EL (cell line): Measurements from ENCODE around the gene KIF6.
A peak's percentile ranks its signal among the peaks of the same experiment; 100 is the strongest.

Experiments
- DNase-seq: peaks from one replicate; pipeline ENCODE4 v3.0.0-alpha.2; 2016

The KIF6 gene

GRCh38 chr6:39366931-39367618 lies 358.1 kb downstream of the KIF6 start:
- no peak for DNase-seq

- DNase-seq, result peak; percentile 66
Observed at GRCh38 chr6:39365281-39366074, 359.7 kb downstream of the KIF6 start.

- no peak for DNase-seq
Observed at GRCh38 chr6:39363280-39363679, 361.9 kb downstream of the KIF6 start.

GRCh38 chr6:39362487-39362865 lies 362.7 kb downstream of the KIF6 start:
- peak; percentile 33 for DNase-seq

- DNase-seq, result peak; percentile 66
Observed at GRCh38 chr6:39361657-39362486, 363.3 kb downstream of the KIF6 start.

GRCh38 chr6:39360378-39360777 lies 364.8 kb downstream of the KIF6 start:
- DNase-seq, result no peak

- peak; percentile 62 for DNase-seq
Observed at GRCh38 chr6:39357998-39358686, 367.1 kb downstream of the KIF6 start.

- no peak for DNase-seq
Observed at GRCh38 chr6:39353698-39354315, 371.4 kb downstream of the KIF6 start.

- DNase-seq, result no peak
Observed at GRCh38 chr6:39350723-39351505, 374.3 kb downstream of the KIF6 start.

GRCh38 chr6:39348740-39349139 lies 376.5 kb downstream of the KIF6 start:
- DNase-seq, result no peak

- peak; percentile 54 for DNase-seq
Observed at GRCh38 chr6:39347906-39348585, 377.2 kb downstream of the KIF6 start.

- DNase-seq, result no peak
Observed at GRCh38 chr6:39347206-39347605, 378.0 kb downstream of the KIF6 start.

GRCh38 chr6:39344821-39345280 lies 380.4 kb downstream of the KIF6 start:
- no peak for DNase-seq

- DNase-seq, result no peak
Observed at GRCh38 chr6:39343396-39343870, 381.8 kb downstream of the KIF6 start.

GRCh38 chr6:39342692-39343395 lies 382.4 kb downstream of the KIF6 start:
- no peak for DNase-seq

GRCh38 chr6:39341937-39342336 lies 383.3 kb downstream of the KIF6 start:
- no peak for DNase-seq

- no peak for DNase-seq
Observed at GRCh38 chr6:39341352-39341751, 383.9 kb downstream of the KIF6 start.

GRCh38 chr6:39339868-39340550 lies 385.2 kb downstream of the KIF6 start:
- no peak for DNase-seq

- no peak for DNase-seq
Observed at GRCh38 chr6:39339096-39339867, 385.9 kb downstream of the KIF6 start.
